ENCODE measurements around the gene TUBA3D.
"Not testable (repeated sequence)": the region's sequence is repeated elsewhere in the genome, so short reads cannot be mapped to it uniquely, and the experiment has no call there.

Gene TUBA3D

DNA sequence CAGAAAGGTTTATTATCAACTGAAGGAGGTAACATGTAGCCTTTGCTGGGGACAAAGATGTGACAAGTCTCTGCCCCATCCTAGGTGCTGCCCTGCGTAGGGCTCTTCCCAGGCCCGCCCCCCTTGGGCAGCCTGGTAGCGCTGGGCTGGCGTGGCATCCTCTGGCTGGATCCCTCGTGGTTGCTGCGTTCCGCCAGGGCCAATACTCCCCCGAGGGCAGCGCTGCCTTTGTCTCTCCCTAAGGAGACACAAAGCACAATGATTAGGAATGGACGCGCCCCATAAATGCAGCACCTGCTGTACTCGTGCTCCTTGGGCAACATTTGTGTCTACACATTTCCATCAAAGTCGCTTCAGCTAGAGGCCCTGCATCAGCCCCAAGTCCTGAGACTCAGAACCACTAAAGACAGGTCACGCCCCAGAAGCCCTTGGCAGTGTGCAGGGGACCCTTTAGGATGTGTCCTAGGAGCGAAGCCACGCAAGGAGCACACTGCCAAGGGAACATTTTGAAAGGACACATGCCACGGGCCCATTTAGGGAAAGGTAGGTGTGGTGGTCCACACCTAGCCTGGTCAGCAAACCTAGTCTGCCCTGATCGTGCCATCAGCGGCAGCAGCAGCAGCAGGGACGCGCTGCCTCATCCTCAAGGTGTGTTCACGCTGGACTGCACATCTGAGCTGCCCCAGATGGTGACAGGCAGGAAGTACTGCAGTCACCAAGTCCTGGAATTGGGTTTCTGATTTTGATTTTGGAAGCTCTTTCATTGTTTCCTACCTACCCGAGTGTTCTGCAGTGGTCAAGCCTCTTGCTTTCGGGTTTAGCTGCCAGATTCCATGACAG is 8.3 kb downstream of the TUBA3D start:
- DNase-seq (ENCODE audit: low read depth) = not testable (repeated sequence)

DNA sequence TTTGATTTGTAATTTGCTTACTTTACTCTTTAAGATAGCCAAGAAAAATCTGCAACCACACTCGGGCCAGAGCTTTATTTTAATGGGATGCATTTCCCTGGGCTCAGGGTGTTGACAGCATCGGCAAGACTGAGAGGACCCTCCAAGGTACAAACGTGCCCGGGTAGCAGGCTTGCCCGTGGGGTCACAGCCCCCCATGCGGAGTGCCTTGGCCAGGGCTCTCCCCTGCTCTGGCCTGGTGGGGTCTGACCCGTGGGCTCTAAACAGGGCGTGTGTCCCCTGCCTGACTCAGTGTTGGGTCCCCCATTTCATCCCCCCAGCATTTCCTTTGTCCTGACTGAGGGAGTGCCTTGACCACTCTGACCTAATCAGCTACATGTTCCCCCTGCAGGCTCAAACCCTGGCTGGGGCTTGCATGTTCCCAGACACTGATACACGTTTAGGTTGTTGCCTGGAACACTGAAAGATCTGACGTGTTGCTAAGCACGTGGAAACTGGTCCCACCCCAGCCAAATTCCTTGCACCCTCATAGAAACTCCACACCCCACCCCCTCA is 9.1 kb downstream of the TUBA3D start:
- not testable (repeated sequence) for DNase-seq (ENCODE audit: low read depth)

DNA sequence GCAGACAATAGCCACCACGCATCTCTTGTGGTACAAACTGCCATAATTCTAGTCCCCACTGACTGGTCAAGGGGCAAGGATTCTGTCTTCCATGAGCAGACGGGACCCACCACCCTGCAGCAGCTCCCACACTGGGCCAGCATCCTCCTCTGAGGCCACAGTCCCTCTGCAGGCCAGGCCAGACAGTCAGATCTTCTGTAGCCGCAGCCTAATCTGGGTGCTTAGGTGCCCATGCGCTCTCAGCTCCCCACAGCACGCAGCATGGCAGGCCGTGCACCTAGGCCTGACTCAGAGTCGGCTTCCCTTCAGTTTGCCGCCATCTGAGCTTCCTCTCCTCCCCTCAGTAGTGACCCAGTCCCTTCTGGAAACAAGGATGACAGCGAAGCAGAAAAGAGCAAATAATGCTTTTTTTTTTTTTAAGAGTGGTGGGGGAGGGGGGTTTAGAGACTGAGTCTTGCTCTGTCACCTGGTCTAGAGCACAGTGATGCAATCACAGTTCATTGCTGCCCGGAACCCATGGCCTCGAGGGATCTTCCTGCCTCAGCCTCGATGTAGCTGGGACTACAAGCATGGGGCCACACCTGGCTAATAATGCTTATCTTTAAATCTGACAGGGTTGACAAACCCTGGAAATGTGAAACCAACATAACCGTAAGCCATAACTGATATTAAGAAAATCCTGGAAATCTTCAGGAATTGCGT is 10.4 kb downstream of the TUBA3D start:
- DNase-seq (ENCODE audit: low read depth) = not testable (repeated sequence)

DNA sequence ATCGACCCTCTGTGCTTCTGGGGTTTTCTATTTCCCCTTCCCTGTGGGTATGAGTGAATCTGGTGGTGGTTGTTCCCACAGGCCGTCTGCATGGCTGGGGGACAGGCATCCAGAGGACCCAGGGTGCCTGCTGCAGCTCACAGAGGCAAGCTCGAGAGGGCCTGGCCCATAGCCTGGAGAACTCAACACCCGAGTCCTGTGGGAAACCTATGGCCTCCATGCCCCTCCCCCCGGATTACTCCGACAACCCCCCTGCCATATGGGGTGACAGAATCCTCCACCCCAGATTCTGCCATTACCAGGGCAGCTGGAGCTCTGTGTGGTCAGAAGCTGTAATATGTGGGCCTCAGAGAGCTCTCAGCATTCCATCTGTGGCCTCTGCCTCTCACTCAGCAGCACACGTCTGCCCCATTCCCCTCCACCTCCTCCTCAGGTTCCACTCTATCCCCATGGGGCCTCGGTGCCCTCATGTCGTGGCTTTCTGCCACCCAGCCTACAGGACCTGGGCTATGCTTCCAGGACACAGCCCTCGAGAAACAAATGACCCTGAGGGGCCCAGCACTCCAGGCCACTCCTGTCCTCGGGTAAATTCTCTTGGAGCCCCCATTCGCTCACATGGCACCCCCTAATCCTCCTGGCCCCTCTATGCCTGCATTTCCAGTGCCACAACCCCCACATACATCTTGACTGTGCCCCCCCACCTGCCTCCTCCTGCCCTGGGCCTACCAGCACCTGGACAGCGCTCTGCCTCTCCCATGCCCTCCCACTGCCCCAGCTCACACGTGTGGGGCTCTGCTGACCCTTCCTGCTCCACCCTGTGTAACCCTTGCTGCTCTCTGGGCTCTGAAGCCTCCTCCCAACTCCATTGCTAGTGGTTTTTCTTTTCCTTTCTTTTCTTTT is 12.6 kb downstream of the TUBA3D start:
- DNase-seq (ENCODE audit: low read depth) = no peak

DNA sequence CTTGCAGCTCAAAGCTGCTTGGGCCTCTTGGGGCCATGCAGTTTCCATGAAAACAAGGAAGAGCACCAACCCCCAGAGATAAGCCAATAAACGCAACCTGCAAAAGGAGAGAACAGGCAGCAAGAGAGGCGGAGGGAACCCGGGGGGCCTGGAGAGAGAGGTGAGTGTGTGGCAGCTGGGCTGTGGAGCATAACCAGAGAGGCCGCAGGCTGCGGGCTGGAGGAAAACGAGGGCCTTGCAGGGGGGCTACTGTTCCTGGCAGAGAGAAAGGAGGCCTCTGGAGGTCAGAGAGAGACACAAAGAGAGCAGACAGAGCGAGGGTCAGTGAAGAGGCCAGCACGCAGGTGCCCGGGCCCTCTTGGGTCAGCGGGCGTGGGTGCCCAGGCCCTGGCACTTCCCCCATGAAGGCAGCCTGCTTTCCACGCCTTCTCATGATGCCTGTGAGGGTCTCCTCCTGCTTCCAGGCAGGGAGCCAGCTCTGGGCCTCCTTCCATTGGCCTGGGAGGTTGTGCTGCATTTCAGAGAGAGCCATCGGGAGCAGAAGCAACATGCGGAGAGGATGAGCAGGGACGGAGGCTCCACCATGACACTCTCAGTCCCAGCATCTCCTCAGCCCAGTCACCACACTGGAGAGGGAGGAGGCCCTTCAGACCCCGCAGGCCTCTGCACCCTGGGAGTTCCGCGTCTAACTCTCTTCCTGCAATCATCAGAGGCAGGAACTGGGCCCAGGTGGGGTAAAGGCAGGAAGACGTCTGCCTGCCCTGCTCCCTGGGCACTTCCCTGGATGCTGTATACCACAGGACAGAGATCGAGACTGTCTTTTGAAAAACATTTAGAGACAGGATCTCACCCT is 14.9 kb downstream of the TUBA3D start:
- not testable (repeated sequence) for DNase-seq (ENCODE audit: low read depth)

DNA sequence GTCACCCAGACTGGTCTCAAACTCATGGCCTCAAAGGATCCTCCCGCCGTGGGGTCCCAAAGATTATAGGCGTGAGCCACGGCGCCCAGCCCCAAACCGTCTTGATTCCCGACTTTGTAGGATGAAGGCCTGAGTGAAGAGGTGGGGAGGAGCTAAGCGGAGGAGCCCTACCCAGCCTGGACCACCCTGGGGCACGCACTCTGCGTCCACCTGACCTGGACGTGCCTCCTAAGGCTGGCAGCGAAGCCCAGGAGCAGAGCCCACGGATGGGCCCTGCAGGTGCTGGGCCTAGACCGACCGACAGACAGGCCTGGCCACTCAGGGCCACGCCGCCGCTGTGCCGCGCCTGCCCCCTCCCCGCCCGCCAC is 15.5 kb downstream of the TUBA3D start:
- DNase-seq (ENCODE audit: low read depth) = not testable (repeated sequence)

DNA sequence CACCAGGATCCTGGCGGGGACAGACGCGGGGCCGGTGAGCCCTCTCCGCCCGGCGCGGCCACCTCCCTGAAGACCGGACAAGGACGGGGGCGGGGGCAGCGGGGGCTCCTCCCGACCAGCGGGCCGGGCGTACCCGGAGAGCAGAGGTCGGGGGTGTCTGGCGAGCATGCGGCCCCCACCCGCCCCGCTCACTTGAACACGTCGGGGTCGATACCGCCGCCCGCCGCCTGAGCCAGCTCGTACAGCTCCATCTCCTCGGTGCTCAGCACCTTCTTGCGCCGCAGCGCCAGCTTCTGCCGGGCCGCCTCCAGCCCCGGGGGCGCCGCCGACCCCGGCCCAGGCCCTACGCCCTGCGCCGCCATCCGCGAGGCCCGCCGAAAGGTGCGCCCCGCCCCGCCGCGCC is 16.1 kb downstream of the TUBA3D start, which contains the start of gene MZT2A:
TSS of gene MZT2A (minus strand) at position 383 of the 403 bp plus-strand sequence. CDS start at position 362, 21 bp downstream.
- not testable (repeated sequence) for DNase-seq (ENCODE audit: low read depth)

DNA sequence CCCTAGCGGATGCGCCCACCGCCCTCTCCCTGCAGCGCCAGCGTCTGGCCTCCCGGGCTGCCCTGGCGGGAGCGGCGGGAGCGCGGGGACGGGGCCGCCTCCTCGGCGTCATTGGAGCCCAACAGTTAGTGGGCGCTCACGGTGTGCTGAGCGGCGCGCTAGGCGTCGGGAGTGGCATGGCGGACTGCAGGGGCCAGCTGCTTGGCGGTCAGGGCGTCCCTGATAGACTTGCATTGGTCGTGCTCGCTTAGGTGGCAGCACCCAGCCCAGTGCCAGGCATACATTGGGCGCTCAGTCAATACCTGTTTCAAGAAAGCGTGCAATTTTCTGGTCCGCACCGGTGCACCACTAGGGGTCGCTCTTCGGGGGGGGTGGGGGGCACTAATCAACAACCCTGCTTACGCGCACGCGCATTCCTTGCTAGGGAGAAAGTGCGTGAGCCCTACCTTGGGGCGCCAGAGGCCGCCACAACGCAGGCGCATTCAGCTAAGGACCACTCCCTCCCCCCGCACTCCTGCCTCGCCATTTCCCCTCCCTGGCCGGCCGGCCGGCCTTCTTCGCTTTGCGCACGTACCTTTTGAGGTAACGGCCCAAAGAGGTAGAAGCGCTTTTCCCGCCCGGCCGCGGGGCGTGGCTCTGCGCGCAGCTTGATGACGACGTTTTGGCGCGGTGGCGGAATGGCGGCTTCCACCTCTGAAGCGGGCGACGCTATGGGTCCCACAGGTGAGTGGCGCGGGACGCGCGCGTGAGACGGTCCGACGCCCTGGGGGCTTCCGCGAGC is 16.7 kb downstream of the TUBA3D start:
- peak; percentile 52 for DNase-seq (ENCODE audit: low read depth)

DNA sequence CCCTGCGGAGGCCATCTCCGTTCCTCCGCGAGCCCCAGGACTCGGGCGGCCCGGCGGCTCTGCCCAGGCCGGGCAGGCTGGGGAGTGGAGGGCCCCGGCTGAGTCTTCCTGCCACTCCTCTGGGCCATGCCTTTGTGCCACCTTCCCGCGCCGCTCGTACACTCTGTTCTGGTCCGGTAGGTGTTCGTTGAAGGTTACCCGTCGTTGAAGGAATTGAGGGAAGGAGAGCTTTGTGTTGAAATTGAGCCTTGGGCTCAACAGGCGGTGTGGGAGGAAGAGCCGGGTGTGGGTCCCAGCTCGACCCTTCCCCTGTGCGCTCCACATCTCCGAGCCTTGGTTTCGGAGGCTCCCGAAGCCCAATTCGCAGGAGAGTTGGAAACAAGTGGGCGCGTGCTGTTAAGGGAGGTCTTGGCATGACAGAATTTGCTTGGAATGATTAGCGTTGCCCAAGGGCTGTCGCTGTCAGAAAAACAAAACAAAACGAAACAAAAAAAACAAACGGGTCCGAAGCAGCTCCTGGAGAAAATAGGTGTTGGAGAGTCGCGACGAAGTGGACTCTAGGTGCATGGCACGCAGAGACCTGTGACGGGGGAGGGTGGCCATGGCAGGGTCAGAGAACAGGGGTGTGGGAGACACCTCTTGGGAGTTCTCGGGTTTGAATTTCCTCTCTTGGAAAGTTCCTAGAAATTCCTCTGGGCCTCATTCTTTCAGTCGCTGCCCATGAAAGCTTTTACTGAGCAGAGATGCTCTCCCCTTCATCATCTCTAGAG is 17.5 kb downstream of the TUBA3D start:
- DNase-seq (ENCODE audit: low read depth) = no peak

DNA sequence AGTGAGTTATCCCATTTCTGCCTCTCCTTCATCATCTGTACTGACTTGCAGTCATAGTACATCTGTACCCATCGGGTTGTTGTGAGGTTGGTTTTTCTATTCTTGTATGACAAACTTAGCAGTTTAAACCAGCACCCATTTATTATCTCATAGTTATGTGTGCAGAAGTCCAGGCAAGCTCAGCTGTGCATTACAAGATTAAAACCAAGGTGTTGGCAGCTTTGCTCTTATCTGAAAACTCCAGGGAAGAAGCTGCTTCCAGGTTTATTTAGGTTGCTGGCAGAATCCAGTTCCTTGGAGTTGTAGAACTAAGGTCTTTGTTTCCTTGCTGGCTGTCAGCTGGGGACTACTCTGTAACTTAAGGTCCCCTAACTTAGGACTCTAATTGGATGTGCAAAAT is 19.6 kb downstream of the TUBA3D start:
- DNase-seq (ENCODE audit: low read depth) = not testable (repeated sequence)

DNA sequence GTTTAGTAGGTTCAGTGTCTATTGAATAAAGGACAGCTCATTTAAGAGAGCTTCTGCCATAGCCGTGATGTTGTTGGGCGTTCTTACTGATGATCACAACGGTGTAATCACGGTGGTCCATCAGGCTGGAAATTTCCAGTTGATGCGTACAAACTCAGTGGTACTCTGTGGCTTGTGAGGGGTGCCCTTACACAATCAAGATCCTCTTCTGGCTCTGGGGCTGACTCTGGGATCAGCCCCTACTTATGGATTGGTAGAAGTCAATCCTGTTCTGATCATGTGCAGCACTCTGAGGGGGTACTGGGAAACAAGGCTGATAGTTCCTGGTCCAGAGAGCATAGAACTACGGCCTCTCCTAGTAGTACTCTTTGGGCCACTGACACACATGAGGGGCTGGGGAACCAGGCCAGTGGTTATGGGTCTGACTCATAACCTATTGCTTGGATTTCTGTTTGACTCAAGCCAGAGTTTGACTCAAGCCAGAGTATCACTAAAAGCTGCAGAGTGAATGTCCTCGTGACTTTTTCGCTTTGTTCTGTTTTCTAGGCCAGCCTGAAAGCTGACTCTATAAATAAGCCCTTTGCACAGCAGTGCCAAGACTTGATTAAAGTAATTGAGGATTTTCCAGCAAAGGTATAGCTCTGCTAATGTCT is 22.5 kb downstream of the TUBA3D start:
- not testable (repeated sequence) for DNase-seq (ENCODE audit: low read depth)

DNA sequence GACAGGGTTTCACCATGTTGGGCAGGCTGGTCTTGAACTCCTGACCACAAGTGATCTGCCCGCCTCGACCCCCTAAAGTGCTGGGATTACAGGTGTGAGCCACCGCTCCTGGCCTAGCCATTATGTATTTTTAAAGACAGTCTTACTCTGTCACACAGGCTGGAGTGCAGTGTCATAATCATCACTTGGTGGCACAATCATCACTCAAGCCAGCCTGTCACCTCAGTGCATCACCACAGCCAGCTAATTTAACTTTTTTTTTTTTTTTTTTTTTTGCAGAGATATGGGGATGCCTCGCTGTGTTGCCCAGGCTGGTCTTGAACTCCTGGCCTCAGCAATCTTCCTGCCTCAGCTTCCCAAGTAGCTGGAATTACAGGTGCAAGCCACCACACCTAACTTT is 27.7 kb downstream of the TUBA3D start:
- DNase-seq (ENCODE audit: low read depth) = not testable (repeated sequence)

DNA sequence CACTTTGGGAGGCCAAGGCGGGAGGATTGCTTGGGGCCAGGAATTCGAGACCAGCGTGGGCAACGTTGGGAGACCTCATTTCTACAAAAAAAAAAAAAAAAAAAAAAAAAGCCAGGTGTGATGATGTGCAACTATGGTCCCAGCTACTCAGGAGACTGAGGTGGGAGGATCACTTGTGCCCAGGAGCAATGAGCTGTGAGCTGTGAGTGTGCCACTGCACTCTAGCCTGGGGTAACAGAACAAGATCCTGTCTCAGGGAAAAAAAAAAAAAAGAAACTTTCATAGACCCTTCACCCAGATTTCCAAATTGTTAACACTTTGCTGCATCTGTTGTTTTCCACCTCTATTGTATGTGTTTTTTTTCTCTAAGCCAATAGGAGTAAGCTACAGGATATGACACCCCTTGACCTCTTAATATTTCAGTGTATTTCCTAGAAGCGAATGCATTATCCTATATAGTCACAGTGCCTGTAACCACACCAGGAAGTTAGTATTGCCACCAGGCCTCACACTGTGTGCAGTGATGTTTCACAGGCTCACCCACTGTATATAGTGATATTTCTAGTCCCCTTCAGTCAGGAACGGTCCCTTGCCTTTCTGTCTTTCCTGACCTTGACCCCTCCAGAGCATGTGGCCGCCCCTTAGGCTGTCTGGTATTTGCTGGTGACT is 28.3 kb downstream of the TUBA3D start:
- not testable (repeated sequence) for DNase-seq (ENCODE audit: low read depth)

DNA sequence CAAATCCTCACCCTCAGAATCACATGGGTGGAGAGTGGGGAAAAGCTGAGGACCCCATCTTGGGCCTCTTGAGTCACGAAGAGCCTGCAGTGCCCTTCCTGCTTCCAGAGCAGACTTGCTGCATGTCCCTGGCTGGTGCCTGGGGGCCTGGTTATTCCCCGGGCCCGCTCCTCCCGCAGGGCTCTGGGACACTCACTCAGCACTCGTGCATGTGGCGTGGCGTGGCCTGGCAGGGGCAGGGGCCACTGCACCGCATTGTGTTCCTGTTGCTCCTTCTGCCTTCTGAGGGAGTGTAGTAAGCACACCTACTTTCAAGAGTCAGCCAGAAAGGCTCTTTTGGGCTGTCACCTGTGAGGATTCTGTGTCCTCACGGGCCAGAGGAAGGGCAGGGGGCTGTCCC is 33.7 kb downstream of the TUBA3D start:
- no peak for DNase-seq (ENCODE audit: low read depth)

DNA sequence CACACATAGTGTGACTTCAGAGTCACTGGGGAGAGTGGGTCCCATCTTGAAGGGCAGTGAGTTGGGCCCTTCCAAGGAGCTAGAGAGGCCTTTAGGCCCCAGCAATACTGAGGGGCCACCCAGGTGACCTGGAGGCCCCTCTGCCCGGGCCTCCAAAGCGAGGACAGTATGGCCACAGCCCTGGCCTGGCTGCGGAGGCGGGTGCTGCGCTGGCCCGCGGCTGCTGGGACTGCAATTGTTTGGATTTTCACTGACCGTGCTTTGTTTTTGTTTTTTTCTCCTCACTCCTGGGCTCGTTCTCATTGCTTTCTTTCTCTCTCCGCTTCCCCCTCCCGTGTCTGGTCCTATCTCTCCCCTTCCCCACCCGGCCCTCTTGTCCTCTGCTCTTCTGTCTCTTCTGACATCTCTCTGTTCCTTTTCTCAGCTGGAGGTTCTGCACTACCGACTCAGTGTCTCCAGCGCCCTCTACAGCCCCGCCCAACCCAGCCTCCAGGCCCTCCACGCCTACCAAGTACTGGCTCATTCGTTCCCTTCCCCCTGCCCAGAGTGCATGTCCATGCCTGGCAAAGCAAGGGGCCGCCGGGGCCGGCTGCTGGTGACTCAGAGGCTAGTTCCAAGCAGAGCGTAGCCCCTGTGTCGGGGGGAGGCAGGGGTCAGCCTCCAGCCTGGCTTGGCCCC is 35.5 kb downstream of the TUBA3D start:
- peak; percentile 27 for DNase-seq (ENCODE audit: low read depth)

DNA sequence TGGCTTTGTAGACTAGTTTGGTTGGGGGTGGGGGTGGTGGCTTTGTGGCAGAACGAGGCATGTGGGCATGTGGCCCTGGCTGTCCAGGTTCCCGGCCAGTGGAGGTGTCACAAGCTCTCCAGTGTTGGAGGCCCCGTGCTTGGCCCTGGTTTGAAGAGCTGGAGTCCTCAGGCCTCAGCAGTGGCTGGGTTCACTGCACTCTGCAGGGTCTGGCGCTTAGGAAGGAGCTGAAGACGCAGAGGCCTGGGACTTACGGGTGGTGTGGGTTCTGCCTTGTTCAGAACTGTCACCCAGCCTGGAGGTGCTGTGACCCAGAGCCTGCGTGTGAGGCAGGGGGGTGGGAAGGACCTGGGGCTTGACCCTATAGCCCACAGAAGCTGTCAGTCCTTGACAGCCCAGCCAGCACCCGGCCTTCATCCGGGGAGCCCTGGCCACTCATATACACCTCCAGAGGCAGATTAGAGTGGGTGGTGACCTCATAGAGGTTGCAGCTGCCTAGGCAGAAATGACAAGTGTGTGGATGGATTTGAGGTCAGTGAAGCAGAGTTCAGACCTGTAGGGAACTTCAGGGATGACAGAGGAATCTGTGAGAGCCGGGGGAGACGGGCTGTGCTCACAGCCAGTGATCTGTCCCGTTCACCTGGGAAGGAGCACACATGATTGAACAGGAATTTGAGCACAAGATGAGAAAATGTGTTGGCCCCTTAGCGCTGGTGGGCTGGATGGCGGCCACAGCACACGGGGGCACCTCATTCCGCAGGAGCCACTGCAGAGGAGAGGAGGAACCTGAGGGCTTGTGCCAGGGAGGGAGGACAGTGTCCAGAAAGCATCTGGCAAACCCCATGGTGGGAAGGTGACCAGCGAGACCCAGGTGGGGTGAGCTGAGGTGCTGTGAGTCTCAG is 36.3 kb downstream of the TUBA3D start:
- DNase-seq (ENCODE audit: low read depth) = not testable (repeated sequence)

Measured in non-pigmented ciliary epithelial cell (primary cell).